ENCODE data around the gene CHST11. TPM values are rescaled to one million over a fixed set of nuclear protein-coding genes. Genes with fewer than 3 reads are reported as not detected.

CHST11 gene
- polyA plus RNA-seq, 1 donor (not counting 4 experiments of a cell fraction or from before 2014, with no cell fraction given) = 11.9 TPM

GRCh38 chr12:104769144-104769561, 312.4 kb downstream of the CHST11 start:
- Histone ChIP-seq H3K4me3 (ENCODE audit: control insufficient read depth in 2 of 3, extremely low read depth in 1 of 3, insufficient read depth in 2 of 3, low read depth in 1 of 3, low read length in 3 of 3) (no peak overlapping the region), H3K4me2 (ENCODE audit: control insufficient read depth, extremely low read depth, insufficient read depth, low read depth, low read length) (peak overlapping the region; percentile 27), H3K9me3 (ENCODE audit: control insufficient read depth, low read depth, low read length) (no peaks in the 10 kb centered on the region), H3K4me1 (ENCODE audit: control insufficient read depth, extremely low read depth, insufficient read depth, low read length) (peaks cover 8% of the 10 kb centered on the region), H3K27me3 (ENCODE audit: control insufficient read depth, extremely low read depth, insufficient read depth, low read length) (no peaks in the 10 kb centered on the region), H3K9me1 (ENCODE audit: control insufficient read depth, extremely low read depth, insufficient read depth, low read length) (no peaks in the 10 kb centered on the region), H2AFZ (ENCODE audit: control insufficient read depth, low read length) (peak overlapping the region; percentile 22), H3K9ac (ENCODE audit: control insufficient read depth, extremely low read depth, insufficient read depth, low read length) (no peak overlapping the region), H3K27ac (ENCODE audit: control insufficient read depth, insufficient read depth, low read length) (no peak overlapping the region), H3K79me2 (ENCODE audit: control insufficient read depth, insufficient read depth, low read length) (no peaks in the 10 kb centered on the region), H3K36me3 (ENCODE audit: control insufficient read depth in 2 of 2, extremely low read depth in 1 of 2, insufficient read depth in 2 of 2, low read length in 2 of 2) (no peaks in the 10 kb centered on the region), H4K20me1 (ENCODE audit: control insufficient read depth, extremely low read depth, insufficient read depth, low read length) (no peaks in the 10 kb centered on the region)
- DNase-seq (ENCODE audit: low read depth, low spot score) = no peak
- FAIRE-seq = peak; percentile 71
- TF ChIP-seq CTCF (optimal IDR thresholded peaks at IDR 0.05 in 1 of 3, IDR thresholded peaks at IDR 0.05 in 1 of 3, conservative IDR thresholded peaks at IDR 0.05 in 1 of 3; ENCODE audit: extremely low read depth in 1 of 3, insufficient read depth in 2 of 3, low read length in 3 of 3) = no peak
- no peak for TF ChIP-seq EZH2 (IDR thresholded peaks at IDR 0.05; ENCODE audit: low read length)
- dilution Hi-C loops (cut with MboI; ENCODE audit: extremely low pct_ligation_motif_present, low sequenced_read_pairs) = no loop called here

- no peak overlapping the region for H3K4me3 ChIP-seq (ENCODE audit: control insufficient read depth in 2 of 3, extremely low read depth in 1 of 3, insufficient read depth in 2 of 3, low read depth in 1 of 3, low read length in 3 of 3)
- H4K20me1 ChIP-seq (ENCODE audit: control insufficient read depth, extremely low read depth, insufficient read depth, low read length) = no peaks in the 10 kb centered on the region
- DNase-seq (ENCODE audit: low read depth, low spot score) (no peak), FAIRE-seq (no peak)
- no peaks in the 10 kb centered on the region for H3K27me3 ChIP-seq (ENCODE audit: control insufficient read depth, extremely low read depth, insufficient read depth, low read length)
- H2AFZ ChIP-seq (ENCODE audit: control insufficient read depth, low read length) = no peak overlapping the region
- H3K9me1 ChIP-seq (ENCODE audit: control insufficient read depth, extremely low read depth, insufficient read depth, low read length) = no peaks in the 10 kb centered on the region
- no peak overlapping the region for H3K4me2 ChIP-seq (ENCODE audit: control insufficient read depth, extremely low read depth, insufficient read depth, low read depth, low read length)
- H3K9ac ChIP-seq (ENCODE audit: control insufficient read depth, extremely low read depth, insufficient read depth, low read length) = no peak overlapping the region
- H3K4me1 ChIP-seq (ENCODE audit: control insufficient read depth, extremely low read depth, insufficient read depth, low read length) = peaks cover 8% of the 10 kb centered on the region
- TF ChIP-seq CTCF (optimal IDR thresholded peaks at IDR 0.05 in 1 of 3, IDR thresholded peaks at IDR 0.05 in 1 of 3, conservative IDR thresholded peaks at IDR 0.05 in 1 of 3; ENCODE audit: extremely low read depth in 1 of 3, insufficient read depth in 2 of 3, low read length in 3 of 3) (no peak), EZH2 (IDR thresholded peaks at IDR 0.05; ENCODE audit: low read length) (no peak)
- H3K9me3 ChIP-seq (ENCODE audit: control insufficient read depth, low read depth, low read length) = no peaks in the 10 kb centered on the region
- dilution Hi-C loops (cut with MboI; ENCODE audit: extremely low pct_ligation_motif_present, low sequenced_read_pairs) = no loop called here
- no peaks in the 10 kb centered on the region for H3K79me2 ChIP-seq (ENCODE audit: control insufficient read depth, insufficient read depth, low read length)
- no peak overlapping the region for H3K27ac ChIP-seq (ENCODE audit: control insufficient read depth, insufficient read depth, low read length)
- no peaks in the 10 kb centered on the region for H3K36me3 ChIP-seq (ENCODE audit: control insufficient read depth in 2 of 2, extremely low read depth in 1 of 2, insufficient read depth in 2 of 2, low read length in 2 of 2)
Measured at GRCh38 chr12:104772336-104772735, 315.6 kb downstream of the CHST11 start.
